Bladder microvascular endothelial cell (primary cell): Measurements from ENCODE around the gene LSP1. TPM values are rescaled to one million over a fixed set of nuclear protein-coding genes. Genes with fewer than 3 reads are reported as not detected.

Experiments
- total RNA-seq: library from RNA; depleted of rRNA; stranded (reverse); fragments of >200 nt; gene quantifications from 2 replicates; pipeline ENCODE4 v1.2.3, GENCODE V29; 2014

LSP1 gene
- total RNA-seq: 0.31 and 0.32 TPM in 2 replicates

GRCh38 chr11:1852877-1853276 lies at the start of gene LSP1:
Gene LSP1 (plus strand): TSS chr11:1853084. CDS start chr11:1853145, 61 bp downstream.

GRCh38 chr11:1834779-1835670 lies 17.9 kb upstream of the LSP1 start, which contains the start of gene SYT8:
Gene SYT8 (plus strand): TSS chr11:1834990. CDS start chr11:1835106, 116 bp downstream.

GRCh38 chr11:1838426-1839144 lies 14.3 kb upstream of the LSP1 start, which contains the start of gene TNNI2:
Gene TNNI2 (plus strand): TSS chr11:1838981. CDS start chr11:1839697, 716 bp downstream.

GRCh38 chr11:1891831-1892115 lies 38.9 kb downstream of the LSP1 start, which contains the start of gene PRR33:
Gene PRR33 (minus strand): TSS chr11:1891895. CDS start chr11:1890584, 1,311 bp downstream.

GRCh38 chr11:1919391-1920127 lies 66.7 kb downstream of the LSP1 start, which contains the start of gene TNNT3:
Gene TNNT3 (plus strand): TSS chr11:1919703. CDS start chr11:1922875, 3,172 bp downstream.

Other genes with a start within 250 kb of the LSP1 start
- gene KRTAP5-3, start 244.6 kb upstream of the LSP1 start, total RNA-seq: not detected in 2 replicates
- not detected in 2 replicates for gene KRTAP5-4, start 230.9 kb upstream of the LSP1 start, total RNA-seq
- not detected in 2 replicates for gene KRTAP5-5, start 223.3 kb upstream of the LSP1 start, total RNA-seq
- gene KRTAP5-6, start 155.9 kb upstream of the LSP1 start, total RNA-seq: not detected in 2 replicates
- 0.25 TPM in 1 of 2 replicates, not detected in the other for gene IFITM10, start 102.5 kb upstream of the LSP1 start, total RNA-seq
- 74.3 and 690 TPM in 2 replicates for gene CTSD, start 89.2 kb upstream of the LSP1 start, total RNA-seq
- gene SYT8, start 18.1 kb upstream of the LSP1 start, total RNA-seq: 0.06 TPM in 1 of 2 replicates, not detected in the other
- gene TNNI2, start 14.1 kb upstream of the LSP1 start, total RNA-seq: not detected in 2 replicates
- gene PRR33, start 38.8 kb downstream of the LSP1 start, total RNA-seq: not detected in 2 replicates
- gene TNNT3, start 66.6 kb downstream of the LSP1 start, total RNA-seq: 2.1 TPM in 1 of 2 replicates, not detected in the other
- gene MRPL23, start 94.2 kb downstream of the LSP1 start, total RNA-seq: 31.6 and 125 TPM in 2 replicates
- 131 and 217 TPM in 2 replicates for gene H19, start 144.8 kb downstream of the LSP1 start, total RNA-seq